Psoas muscle (tissue), 8 donors: ENCODE data around the gene CEP126. TPM values are rescaled to one million over a fixed set of nuclear protein-coding genes. Genes with fewer than 3 reads are reported as not detected.

ENCODE experiments used
- ATAC-seq, 4 donors: fragments of 200-7000 bp; cut with Tn5 transposase; one replicate each; pipeline ENCODE4 v1.9.1; 2020; ENCODE audit warnings: moderate library complexity in 3 of 4, mild to moderate bottlenecking in 2 of 4
- DNase-seq, 2 donors: peaks; one replicate each; pipeline ENCODE4 v3.0.0-alpha.2; 2020
- H3K27ac ChIP-seq: fragments of 200-600 bp; one replicate; pipeline ENCODE4 v1.8.0; 2022
- H3K27me3 ChIP-seq, 3 donors: fragments of 200-600 bp in 1 of 3; one replicate each; pipeline versions ENCODE4 v1.6.1 to v1.8.0; 2013 to 2022; ENCODE audit warnings: low read length in 2 of 3, mild to moderate bottlenecking in 2 of 3, moderate library complexity in 1 of 3; ENCODE audit not compliant: insufficient read depth in 3 of 3
- H3K36me3 ChIP-seq, 2 donors: fragments of 200-600 bp in 1 of 2; one replicate each; pipeline versions ENCODE4 v1.6.1 to v1.8.0; 2013 to 2022; ENCODE audit warnings: low read depth in 1 of 2, mild to moderate bottlenecking in 1 of 2, moderate library complexity in 1 of 2; ENCODE audit not compliant: insufficient read depth in 1 of 2
- H3K4me1 ChIP-seq: fragments of 200-600 bp; one replicate; pipeline ENCODE4 v1.8.0; 2022
- H3K4me3 ChIP-seq: fragments of 200-600 bp; one replicate; pipeline ENCODE4 v1.8.0; 2022; ENCODE audit warnings: mild to moderate bottlenecking
- H3K9me3 ChIP-seq: fragments of 200-600 bp; one replicate; pipeline ENCODE4 v1.8.0; 2022
- WGBS, 3 donors: extraction: QIAGEN DNeasy Blood & Tissue Kit; methylation state at CpG; one replicate each; pipeline versions ENCODE4 v1.1.6 to v1.1.7; 2013; 5-methylcytosine and 5-hydroxymethylcytosine counted together
- intact Hi-C, 2 donors: fragments of 100-400 bp; cut with DNase I; formaldehyde crosslinking; loops; one replicate each; pipeline versions ENCODE4 v1.11.0 to v1.14.2; 2022
- polyA plus RNA-seq, 3 donors: library from polyadenylated mRNA; stranded (reverse); fragments of 200-250 nt; gene quantifications; one replicate each; pipeline ENCODE4 v1.2.3, GENCODE V29; 2013
- total RNA-seq, 4 donors: library from RNA; stranded (reverse); fragmentation: NEBNext Ultra II Directional in 2 of 4; extraction: Animal tissue kit (Norgen Biotek cat#: 25700) in 2 of 4; gene quantifications; one replicate each; pipeline versions ENCODE4 v1.2.1 to v1.2.4, GENCODE V29; 2021 to 2023
- TF ChIP-seq, protein P1 (sequence below): fragments of 200-600 bp; IDR thresholded peaks from one replicate; pipeline ENCODE4 v1.8.0; 2022; ENCODE audit warnings: antibody characterized with exemption
- donor health status: healthy with polysubstance abuse.
- donor health status: DM: no; HTN: no; CAD: no; lungs with moderate emphysema.
- donor health status: Bipolar disorder and iron deficiency.
- donor health status: healthy.
- donor health status: DM: yes; HTN: yes; CAD: no.
- donor health status: DM: no; HTN: no; CAD: no.
- donor health status: DM: no; HTN: no; CAD: no.
- donor health status: DM: yes; HTN: yes; CAD: no.

Gene CEP126
- total and polyA plus RNA-seq, 7 donors, result 0.12 to 1.2 (median 0.46) TPM

GRCh38 chr11:101872171-101872882, 42.5 kb upstream of the CEP126 start:
- H3K4me3 ChIP-seq, result no peak overlapping the region
- no peaks in the 10 kb centered on the region for H3K36me3 ChIP-seq
- ATAC-seq, result no peak
- intact Hi-C loops, result no loop called here
- TF ChIP-seq, protein P1, sequence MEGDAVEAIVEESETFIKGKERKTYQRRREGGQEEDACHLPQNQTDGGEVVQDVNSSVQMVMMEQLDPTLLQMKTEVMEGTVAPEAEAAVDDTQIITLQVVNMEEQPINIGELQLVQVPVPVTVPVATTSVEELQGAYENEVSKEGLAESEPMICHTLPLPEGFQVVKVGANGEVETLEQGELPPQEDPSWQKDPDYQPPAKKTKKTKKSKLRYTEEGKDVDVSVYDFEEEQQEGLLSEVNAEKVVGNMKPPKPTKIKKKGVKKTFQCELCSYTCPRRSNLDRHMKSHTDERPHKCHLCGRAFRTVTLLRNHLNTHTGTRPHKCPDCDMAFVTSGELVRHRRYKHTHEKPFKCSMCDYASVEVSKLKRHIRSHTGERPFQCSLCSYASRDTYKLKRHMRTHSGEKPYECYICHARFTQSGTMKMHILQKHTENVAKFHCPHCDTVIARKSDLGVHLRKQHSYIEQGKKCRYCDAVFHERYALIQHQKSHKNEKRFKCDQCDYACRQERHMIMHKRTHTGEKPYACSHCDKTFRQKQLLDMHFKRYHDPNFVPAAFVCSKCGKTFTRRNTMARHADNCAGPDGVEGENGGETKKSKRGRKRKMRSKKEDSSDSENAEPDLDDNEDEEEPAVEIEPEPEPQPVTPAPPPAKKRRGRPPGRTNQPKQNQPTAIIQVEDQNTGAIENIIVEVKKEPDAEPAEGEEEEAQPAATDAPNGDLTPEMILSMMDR, result no peak
- H3K27me3 ChIP-seq, result no peaks in the 10 kb centered on the region
- H3K4me1 ChIP-seq, result no peaks in the 10 kb centered on the region
- H3K9me3 ChIP-seq, result no peaks in the 10 kb centered on the region
- WGBS, 3 donors, result 80 to 84% (median 80%) methylated on average over 6 of the region's 6 CpGs
- DNase-seq, result no peak
- H3K27ac ChIP-seq, result no peak overlapping the region

GRCh38 chr11:101880222-101880621, 34.6 kb upstream of the CEP126 start:
- TF ChIP-seq, protein P1, result no peak
- no peaks in the 10 kb centered on the region for H3K4me1 ChIP-seq
- H3K27ac ChIP-seq, result no peak overlapping the region
- no peak overlapping the region for H3K4me3 ChIP-seq
- DNase-seq, result no peak
- intact Hi-C loops, result no loop called here
- no peaks in the 10 kb centered on the region for H3K36me3 ChIP-seq
- no peaks in the 10 kb centered on the region for H3K9me3 ChIP-seq
- 84 to 86% (median 85%) methylated on average over 4 of the region's 4 CpGs for WGBS, 3 donors
- H3K27me3 ChIP-seq, result no peaks in the 10 kb centered on the region
- ATAC-seq, result no peak

GRCh38 chr11:101881586-101881985, 33.2 kb upstream of the CEP126 start:
- Histone ChIP-seq H3K4me1 (no peaks in the 10 kb centered on the region), H3K27ac (no peak overlapping the region), H3K27me3 (peaks cover 0 to 2% (median 0%) of the 10 kb centered on the region in 3 donors), H3K9me3 (no peaks in the 10 kb centered on the region), H3K36me3 (no peaks in the 10 kb centered on the region), H3K4me3 (no peak overlapping the region)
- TF ChIP-seq, protein P1, result no peak
- intact Hi-C loops, result no loop called here
- DNase-seq (no peak), ATAC-seq (no peak)
- 77 to 87% (median 82%) methylated on average over 2 of the region's 2 CpGs for WGBS, 3 donors

- intact Hi-C loops, result no loop called here
- Histone ChIP-seq H3K9me3 (no peaks in the 10 kb centered on the region), H3K27ac (no peak overlapping the region), H3K27me3 (peaks cover 1 to 3% (median 2%) of the 10 kb centered on the region in 3 donors), H3K36me3 (no peaks in the 10 kb centered on the region), H3K4me3 (no peak overlapping the region), H3K4me1 (no peaks in the 10 kb centered on the region)
- 70 to 72% (median 70%) methylated on average over 4 of the region's 4 CpGs for WGBS, 3 donors
- DNase-seq, result no peak
- TF ChIP-seq, protein P1, result no peak
- ATAC-seq, result no peak
Measured at GRCh38 chr11:101885631-101886030, 29.2 kb upstream of the CEP126 start.

- intact Hi-C loops, result no loop called here
- Histone ChIP-seq H3K27ac (no peak overlapping the region), H3K27me3 (peaks cover 1 to 3% (median 2%) of the 10 kb centered on the region in 3 donors), H3K4me1 (no peaks in the 10 kb centered on the region), H3K4me3 (no peak overlapping the region), H3K36me3 (no peaks in the 10 kb centered on the region), H3K9me3 (no peaks in the 10 kb centered on the region)
- DNase-seq (no peak), ATAC-seq (no peak)
- WGBS, 3 donors, result 76 to 86% (median 76%) methylated on average over 4 of the region's 4 CpGs
- TF ChIP-seq, protein P1, result no peak
Measured at GRCh38 chr11:101889767-101890166, 25.0 kb upstream of the CEP126 start.
